Muscle of arm (tissue), 12 donors: Measurements from ENCODE around the gene SH2D6. TPM values are rescaled to one million over a fixed set of nuclear protein-coding genes. Genes with fewer than 3 reads are reported as not detected.
"Not testable (repeated sequence)": the region's sequence is repeated elsewhere in the genome, so short reads cannot be mapped to it uniquely, and the experiment has no call there.

Experiments used
- DNase-seq: peaks from one replicate; pipeline ENCODE4 v3.0.0-alpha.2; 2013
- polyA plus RNA-seq, 12 donors: library from polyadenylated mRNA; unstranded; fragments of 120-200 nt; gene quantifications; one replicate each; pipeline ENCODE4 v1.2.1, GENCODE V29; 2013; ENCODE audit not compliant: insufficient read length in 12 of 12

SH2D6 gene
- polyA plus RNA-seq, 12 donors = 0.21 to 1.5 (median 0.62) TPM; not detected in 2

DNA sequence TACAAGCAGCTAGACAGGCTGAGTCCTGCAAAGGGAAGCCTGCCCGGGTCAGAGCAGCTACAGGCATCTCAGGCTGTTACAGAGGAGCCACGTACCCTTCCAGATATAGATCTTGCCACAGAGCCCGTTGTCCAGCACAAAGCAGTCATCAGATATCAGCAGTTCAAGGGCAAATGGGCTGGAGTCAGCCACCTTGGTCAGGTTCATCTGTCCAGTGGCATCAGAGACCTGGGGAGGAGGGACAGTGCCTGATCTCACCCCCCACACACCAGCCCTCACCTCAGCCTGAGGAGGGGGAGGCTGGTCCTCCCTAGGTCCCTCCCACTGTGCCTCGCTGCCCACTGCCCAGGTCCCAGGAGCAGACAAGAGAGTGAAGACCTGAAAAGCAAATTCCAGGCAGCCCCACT is 20.6 kb upstream of the SH2D6 start:
- DNase-seq = no peak

DNA sequence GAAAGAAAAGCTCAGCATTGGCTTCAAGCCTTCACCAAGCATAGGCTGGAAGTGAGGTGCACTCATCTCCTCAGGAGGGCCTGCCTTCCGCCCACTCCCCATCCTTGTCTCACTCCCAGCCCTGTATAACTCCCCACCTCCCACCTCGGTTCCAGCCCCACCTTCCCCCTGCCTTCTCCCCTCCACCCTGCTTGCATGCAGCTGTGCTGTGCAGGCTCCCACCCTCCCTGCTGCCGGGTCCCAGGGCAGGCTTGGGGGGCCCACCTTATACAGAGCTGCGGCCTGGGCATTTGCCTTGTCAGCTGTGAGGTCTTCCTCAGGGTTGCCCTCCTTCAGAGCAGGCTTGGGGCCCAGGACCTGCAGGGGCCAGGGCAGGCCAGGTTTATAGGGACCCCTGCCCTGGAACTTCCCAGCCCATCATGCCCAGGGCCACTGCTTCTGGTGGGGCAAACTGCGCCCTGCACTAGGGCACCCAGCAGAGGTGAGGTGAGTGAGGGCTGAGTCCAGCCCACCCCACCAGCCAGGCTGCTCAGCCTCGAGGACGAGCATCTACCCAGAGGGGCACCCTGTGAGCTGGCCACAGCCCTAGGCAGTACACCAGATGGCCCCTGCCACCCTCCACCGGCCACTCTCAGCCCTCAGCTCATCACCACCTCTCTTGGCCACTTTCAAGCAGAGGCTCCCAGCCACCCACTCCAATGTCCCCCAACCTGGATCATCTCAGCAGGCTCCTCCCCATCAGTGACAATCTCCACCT is 19.9 kb upstream of the SH2D6 start:
- DNase-seq = no peak

DNA sequence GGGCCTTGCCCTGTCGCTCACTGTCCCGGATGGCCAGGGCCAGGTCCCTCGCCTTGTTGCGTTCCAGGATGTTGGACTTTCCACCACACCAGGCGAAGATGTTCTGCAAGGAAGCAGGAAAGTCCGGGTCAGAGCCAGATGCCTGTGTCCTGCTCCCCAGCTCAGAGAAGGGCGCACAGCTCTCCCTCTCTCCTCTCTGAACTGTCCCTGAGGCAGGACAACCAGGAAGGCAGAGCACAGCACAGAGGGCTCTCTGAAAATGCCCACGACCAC is 19.4 kb upstream of the SH2D6 start:
- DNase-seq = no peak

DNA sequence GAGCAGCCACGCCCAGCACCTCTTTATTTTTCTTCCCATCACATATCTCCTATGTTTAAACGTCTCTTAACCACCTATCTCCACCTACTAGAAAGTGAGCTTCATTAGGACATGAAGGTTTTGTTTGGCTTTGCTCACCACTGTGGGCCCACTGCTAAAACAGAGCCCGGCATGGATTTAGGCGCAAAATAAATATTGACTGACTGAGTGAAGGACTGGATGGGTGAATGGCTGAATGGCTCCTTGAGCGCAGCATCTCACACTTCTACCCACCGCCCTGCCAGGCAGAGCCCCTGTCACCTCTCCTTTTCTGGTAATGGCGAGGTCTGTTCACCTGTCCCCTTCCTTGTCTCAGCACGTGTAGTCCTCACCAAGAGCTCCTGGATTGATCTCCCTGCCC is 18.5 kb upstream of the SH2D6 start:
- DNase-seq = no peak

DNA sequence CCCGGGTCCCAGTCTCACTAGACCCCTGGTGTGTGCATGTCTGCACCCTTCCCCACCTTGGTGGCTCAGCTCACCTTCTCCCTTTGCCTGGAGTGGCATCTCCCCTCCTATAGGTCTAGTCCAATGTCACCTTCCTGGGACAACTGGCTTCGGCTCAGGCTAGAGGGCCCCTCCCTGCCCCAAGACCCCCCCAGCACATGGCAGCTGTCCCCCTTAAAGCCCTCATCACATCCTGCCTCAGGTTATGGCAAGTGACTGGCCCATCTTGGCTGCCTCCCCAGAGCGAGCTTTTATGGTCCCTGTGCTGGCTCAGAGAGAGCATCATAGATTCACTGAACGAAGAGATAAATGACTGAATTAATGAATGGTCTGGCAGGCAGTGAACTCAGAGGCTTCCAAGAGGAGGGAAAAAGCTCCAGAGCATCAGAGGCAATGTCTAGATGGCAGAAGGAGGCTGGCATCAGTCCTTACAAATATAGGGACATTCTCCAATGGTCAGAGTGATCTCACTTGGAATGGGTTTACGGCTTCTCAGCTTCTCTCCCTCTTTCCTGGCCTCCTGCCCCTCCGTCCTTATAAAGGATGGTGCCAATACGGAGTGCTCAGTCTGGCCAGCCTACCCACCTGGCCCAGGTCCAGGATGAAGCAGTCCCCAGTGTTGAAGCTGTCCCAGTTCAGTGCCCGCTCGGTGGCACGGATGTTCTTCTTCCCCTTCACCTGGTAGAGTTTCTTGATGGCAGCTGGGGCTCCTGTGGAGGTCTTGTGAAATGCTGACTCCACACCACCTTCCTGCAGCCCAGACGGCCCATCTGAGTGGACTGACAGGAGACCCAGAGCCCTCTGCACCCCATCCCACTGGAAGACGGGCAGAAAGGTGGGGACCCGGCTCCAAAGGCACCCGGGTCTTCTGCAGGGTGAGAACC is 17.7 kb upstream of the SH2D6 start:
- no peak for DNase-seq

- DNase-seq = no peak
Measured at GRCh38 chr2:85401464-85401805, 17.1 kb upstream of the SH2D6 start.

GRCh38 chr2:85401844-85402243 is 16.7 kb upstream of the SH2D6 start:
- DNase-seq = no peak

- no peak for DNase-seq
Measured at GRCh38 chr2:85405201-85406059, 13.1 kb upstream of the SH2D6 start.

DNA sequence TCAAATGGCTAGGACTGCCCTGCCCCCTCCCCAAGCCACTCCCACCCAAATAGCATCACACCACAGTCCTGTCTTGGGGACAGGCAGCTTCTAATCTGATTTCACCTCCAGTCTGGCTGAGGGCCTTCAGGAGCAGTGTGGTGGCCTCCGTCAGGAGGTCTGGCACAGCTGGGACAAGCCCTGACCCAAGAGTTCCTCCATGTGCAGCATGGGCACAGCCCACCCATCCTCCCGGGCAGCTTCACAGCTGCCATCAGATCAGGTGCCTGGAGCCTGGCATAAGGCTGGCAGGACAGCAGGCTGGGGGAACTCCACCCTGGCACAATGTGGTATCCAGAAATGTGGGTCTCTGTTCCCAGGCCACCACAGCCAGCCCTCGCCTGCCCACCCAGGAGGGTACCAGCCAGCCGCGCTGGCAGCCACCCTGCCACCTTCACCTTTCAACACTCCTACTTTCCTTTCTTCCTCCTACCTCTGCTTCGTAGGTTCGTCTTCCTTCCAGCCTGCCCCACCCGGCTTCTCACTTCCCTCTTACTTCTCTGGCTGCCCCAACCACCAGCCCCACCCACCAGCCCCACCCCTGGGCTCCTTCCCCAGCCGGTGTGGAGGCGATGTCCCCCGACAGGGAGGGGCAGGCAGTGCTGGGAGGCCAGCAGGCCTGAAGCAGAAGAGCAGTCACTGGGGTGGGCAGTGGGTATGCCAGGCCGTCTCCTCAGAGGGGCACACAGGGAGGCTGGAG is 8.5 kb upstream of the SH2D6 start, which contains the start of gene CAPG:
TSS of gene CAPG (minus strand) at position 522 of the 739 bp plus-strand sequence. CDS start 8,221 bp downstream, outside the sequence.
- DNase-seq = no peak

GRCh38 chr2:85410584-85411404 is 7.7 kb upstream of the SH2D6 start:
- DNase-seq = no peak

- no peak for DNase-seq
Measured at GRCh38 chr2:85411405-85411748, 7.1 kb upstream of the SH2D6 start.

DNA sequence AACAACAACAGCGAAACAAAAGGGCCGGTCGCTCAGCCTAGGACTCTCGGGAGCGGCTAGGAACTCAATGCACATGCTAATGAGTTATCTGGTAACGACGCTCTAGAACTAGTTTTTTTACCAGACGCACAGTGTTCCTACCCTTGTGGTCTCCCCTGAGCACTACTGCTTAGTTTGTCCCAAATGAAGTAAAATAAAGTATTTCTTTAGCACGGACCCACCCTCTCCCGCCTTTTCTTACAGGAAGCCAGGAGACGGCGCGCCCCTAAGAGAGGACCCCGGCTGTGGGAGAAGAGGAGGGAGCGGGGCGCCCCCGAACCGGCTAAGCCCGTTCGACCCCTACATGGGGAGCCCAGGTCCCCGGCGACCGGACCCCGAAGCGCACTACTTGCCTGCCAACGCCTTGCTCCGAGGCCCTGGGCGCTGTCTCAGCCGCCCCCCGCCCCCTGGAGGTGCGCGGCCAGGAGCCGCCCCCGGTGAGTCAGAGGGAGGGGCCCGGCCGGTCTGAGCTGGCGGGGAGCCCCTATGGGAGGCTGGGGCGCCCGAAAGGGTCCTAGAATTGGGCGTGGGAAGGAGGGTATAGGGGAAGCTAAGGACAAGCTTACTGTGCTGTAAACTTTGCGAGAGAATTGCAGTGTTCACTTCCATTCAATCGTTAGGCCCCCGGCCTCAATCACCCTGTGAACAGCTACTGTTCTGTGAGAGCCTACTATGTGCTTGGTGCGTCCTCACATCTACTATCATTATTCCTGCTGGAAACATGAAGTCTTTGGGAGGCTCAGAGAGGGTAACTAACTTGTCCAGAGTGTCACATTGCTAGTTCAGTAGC is 4.7 kb upstream of the SH2D6 start:
- DNase-seq = no peak

DNA sequence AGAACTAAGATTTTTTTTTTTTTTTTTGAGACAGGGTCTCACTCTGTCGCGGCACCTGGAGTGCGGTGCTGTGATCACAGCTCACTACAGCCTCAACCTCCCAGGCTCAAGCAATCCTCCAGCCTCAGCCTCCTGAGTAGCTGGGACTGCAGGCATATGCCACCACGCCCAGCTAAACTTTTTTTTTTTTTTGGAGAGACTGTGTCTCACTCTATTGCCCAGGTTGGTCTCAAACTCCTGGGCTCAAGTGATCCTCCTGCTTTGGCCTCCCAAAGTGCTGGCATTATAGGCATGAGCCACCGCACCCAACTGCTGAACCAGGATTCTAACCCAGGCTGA is 4.1 kb upstream of the SH2D6 start:
- not testable (repeated sequence) for DNase-seq

DNA sequence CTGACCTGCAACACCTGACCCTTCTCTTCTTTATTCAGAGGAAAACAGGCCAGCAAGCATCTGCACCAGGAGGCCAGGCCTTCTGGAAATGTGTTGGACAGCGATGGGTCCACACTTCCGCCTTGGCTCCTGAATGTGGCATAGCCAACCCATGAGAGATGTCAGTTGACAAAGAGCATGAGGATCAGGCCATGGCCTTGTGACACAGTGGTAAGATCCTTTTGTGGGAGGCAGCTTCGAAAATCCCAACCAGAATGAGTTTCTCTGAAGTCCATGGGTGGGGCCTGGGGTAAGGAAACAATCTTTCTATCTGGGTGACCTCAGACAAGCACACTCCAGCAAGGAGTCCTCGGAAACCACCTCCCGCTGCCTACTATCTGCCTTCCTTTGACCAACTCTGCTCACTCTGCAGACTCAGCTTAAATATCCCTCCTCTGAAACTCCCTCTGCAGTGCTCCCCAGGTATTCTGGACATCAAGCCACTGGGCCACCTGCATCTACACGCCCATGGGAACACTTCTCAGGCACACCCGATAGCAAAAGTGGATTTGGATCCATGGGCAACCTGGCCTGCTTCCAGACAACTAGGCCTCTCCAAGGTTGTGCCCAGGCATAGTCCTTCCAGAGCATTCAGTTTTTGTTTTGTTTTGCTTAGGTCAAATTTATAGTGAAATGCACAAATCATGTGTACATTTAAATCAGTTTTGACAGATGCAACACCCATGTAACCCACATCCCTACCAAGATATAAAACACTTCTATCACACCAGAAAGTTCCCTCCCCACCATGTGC is 3.6 kb upstream of the SH2D6 start:
- DNase-seq = no peak

- DNase-seq = no peak
Measured at GRCh38 chr2:85415980-85416650, 2.4 kb upstream of the SH2D6 start.

DNA sequence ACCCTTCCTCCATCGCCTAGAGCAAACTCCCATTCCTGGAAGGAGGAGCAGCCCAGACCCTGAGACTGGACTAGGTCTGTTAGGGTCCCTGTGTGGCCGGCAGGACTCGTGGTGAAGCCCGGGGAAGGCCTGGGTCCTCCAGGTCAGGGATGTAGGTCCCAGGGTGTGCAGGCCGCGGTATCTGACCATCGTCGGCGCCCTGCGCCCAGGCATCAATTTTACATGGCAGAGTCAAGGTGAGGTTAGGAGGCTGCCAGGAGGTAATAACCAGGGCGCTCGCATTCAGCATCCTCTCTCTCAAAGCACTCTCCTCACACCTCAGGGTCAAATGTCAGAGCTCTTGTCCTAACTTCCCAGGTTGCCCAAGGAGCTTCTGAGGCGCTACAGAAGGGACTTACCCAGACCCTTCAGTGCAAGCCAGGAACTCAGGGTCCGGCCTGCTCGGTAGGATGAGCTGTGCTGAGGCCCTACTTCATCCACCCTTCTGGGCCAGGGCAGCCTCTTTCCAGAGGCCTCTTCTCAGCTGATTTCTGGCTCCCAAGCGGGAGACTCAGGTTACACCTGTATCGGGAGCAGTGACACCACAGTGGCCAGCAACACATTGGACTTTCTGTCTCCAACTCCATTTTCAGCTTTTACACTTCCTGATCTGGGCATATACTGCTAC is 628 bp downstream of the SH2D6 start:
- no peak for DNase-seq

GRCh38 chr2:85420536-85421259 is 2.2 kb downstream of the SH2D6 start:
- peak; percentile 90 for DNase-seq
